CD4-positive, alpha-beta T cell treated with Interleukin-4 for 1 hour (primary cell): ENCODE results near the gene RBFOX1.

Source experiments
- DNase-seq, 2 donors: peaks; one replicate each; pipeline ENCODE4 v3.0.0-alpha.2; 2020 to 2022

The RBFOX1 gene

DNA sequence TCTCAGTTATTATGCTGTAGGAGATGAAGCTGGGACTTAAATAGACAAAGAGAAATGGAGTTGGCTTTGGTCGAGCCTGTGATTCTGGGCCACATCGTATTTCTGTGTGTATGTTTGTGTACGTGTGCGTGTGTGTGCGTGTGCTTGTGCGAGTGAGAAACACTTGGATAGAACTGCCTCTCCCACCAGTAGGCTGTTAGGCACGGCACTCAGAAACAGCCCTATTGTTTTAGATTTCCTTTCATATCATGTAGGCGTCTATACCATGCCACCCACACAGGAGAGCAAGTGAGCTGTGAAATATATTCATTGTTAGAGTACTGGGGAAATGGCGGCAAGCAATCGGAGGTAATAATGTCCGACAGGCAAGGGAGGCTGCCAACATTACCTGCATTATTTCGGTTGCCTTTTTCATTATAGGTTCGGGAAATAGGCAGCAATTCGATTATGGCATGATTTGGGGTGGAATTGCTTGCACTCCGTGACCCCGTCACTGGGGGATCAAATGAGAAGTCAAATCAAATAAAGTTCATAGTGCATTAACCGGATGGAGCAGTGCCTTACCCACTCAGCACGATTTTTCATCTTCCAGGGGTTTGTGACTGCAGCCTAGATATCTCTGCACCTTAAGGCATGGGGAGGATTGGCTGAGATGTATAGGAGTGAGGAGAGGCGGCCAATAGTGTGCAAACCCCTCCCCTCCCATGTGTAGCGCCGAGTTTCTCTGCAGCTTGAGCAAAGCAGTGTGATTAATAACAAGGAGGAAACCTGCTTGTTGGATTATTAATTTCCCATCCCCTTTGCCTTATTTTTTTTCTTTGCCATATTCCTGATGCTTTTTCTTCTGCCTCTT, 89.6 kb downstream of the RBFOX1 start:
- DNase-seq: no peak

DNA sequence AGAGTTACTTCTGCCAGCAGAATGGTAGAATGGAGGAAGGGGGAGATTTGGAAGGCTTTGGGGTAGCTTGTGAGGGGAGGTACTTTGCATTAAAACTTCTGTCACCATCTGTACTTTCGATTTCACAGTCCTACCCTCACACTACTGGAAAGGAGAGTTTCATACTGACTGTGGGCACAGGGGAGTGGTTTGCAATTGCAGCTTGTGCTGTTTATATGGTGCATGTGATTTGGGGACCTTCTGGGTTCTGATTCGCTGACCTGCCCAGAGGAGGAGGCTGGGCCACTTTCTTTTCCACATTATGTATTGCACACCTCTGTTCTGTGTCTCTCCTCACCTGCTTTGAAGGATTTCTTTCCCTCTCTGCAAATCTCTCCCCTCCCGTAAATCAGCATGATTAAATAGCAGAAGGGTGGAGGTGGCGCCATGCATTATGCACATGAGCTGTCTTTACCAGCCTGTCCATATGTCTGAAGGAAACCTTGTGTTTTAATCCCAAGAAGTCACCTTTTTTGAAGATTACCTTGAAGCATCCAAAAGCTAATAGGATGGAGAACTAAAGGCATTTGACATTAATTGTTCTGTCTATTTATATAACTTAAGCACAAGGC, 90.9 kb downstream of the RBFOX1 start:
- no peak for DNase-seq

DNA sequence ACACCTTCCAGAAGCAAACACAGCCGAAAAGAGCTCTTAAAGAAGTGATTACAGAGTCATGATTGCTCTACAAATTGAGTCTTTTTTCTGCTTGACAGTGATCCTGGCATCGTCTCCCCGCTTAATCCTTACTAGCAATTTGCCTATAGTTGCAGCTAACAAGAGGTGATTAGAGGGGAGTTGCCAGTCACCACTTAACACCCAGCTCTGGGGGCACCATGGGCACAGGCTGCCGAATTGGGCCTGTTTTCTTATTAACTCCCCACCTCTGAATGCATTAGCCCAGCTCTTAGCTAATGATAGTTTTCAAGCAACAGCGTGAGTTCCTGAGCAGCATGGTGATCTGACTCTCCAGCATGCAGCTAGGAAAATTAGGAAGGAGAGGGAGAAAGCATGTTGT, 93.5 kb downstream of the RBFOX1 start:
- no peak for DNase-seq

DNA sequence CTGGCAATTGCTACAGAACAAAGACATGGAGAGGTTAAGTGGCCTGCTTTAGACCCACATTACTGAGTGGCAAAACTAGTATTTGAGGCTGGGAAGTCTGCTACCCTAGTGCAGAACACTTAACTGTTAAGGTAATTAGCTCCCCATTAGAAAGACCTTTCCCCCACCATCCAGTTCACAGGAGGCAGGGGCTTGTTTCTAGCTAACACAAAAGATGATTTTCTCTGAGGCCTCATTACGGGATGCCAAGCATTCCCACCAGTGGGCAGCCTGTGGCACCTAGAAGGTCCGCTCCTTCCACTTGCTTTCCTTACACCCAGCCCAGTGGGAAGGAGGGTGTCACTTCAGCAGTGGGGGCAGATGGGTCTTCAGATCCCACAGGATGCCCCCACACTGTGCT, 99.1 kb downstream of the RBFOX1 start:
- no peak for DNase-seq

DNA sequence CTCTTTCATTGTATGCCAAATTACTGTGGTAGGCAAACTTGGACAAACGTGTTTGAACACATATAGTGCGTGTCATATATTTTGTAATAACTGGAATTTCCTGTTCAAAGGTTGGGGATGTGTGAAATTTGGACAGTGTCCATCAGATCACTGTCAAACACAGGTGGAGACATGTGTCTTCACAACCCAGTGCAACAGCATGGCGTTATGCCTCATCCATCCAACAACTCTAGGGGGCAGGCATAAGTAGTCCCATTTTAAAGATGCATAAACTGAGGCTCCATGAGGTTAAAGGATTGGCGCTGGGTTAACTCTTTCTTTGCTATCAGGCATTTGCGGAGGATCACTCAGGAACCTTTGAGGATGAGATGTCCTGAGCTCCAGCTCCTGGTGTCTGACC, 103.7 kb downstream of the RBFOX1 start:
- no peak for DNase-seq

DNA sequence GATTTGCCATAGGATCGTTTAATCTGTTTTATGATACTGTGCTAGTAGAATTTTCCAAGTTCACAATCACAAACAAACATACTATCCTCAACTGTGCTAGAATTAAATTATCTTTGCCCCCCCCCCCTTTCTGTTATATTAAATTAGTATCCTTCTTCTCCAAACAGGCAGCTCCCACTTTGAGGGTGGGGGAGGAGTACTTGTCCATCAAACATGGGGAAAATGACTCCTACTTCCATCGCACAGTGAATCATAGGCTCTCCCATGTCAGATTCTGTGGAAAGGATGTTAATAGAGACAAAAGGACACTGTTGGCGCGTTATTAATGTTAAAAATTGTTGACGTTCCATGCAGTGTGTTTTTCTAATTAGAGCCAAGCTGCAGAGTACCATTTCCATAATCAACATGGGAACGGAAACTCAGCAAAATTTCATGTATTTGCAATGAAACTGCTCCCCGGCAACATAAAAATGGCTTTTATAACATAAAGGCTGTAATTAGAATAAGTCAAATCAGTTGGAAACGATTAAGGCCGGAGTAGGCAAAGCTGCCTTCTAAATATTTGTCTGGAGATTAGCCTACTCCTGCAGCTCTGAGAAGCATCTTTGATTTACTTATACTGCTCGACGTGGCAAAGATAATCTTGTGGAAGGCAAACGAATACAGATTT, 104.6 kb downstream of the RBFOX1 start:
- no peak for DNase-seq

DNA sequence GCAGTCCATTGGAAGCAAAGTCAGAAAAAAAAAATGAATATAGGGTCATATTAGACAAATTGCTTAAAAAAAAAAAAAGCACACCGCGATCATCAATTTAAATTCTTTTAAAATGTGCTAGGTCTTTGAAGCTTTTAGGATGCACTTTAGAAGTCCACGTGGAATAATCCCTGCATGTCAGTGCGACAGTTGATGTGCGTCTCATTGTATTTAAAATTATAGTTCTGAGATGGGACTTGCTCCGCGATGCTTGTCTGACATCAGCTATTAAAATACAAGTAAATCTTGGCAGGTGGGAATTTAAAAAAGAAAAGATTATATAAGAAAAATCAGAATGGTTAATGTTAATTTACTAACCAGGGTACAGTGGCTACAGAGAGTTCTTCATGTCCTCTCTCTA, 105.2 kb downstream of the RBFOX1 start:
- no peak for DNase-seq

DNA sequence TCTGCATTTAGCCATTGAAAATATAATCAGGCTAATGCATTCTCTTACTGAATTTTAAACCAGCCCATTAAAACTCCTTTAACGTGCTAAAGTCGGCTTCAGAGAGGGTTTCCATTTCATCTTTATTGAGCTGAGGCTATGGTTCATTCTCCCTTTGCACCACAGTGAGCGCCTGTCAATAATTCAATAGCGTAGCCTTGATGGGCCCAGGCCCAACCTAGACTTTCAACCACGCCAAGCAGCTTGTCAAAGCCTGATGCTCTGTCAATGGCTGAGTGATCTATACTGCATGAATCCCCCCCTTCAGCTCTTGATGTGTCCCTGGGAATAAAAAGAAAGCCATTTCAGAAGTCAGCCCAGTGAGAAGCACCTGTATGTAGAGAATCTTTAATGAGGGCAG, 106.0 kb downstream of the RBFOX1 start:
- DNase-seq: no peak

DNA sequence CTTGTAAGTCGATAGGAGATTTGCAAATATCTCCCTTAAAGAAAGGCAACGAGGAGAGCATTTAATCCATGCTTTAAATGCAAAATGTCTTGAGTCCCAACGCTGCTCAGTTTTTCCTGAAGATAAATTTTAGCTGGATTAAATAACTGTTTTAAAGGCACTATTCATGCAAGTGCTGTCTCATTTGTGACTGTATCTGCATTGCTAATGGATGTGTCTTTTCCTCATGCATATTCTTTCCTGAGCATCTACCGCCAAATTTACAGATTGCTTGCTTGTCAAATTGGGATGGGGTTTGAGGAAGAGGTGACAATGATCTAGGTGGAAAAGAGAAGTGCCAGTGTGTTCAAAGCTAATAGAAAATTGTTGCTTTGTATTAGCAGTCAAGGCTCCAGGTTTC, 106.9 kb downstream of the RBFOX1 start:
- DNase-seq: no peak

DNA sequence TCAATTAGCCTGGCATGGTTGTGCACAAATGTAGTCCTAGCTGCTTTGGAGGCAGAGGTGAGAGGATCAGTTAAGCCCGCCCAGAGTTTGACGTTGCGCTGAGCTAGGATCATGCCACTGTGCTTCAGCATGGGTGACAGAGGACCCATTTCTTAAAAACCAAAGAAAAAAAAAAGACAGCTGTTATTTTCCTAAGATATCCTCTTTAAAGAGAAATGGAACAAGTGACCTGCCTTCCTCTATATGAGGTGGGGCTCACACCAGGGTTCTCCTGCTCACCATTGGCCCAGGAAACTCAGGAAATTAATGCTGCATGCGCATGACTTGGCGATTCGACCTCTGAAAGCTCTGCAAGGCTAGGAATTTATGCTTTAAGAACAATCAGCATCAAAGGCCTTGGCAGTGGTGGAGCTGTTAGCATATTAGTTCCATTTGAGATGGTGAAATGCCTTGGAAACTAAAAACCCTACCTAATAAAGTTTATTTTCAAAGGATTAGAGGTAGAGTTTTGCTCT, 108.3 kb downstream of the RBFOX1 start:
- DNase-seq: no peak

DNA sequence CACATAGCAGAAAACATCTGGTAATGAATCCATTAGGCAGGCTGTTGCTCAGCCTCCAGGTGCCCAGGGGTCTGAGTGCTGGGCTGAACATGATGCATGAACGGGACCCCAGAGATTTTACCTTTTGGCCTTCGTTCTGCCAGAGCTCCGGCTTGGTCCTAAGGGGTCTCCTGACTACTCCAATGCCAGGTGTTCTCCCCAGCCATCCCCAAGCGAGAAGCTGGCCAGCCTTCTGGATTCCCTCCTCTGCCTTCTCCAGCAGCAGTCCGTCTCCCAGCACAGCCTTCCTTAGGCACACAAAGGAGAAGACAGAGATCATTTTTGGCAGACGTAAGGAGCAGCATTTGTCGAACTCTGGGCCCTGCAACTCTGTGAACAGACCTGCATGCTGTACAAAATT, 109.4 kb downstream of the RBFOX1 start:
- DNase-seq: no peak

DNA sequence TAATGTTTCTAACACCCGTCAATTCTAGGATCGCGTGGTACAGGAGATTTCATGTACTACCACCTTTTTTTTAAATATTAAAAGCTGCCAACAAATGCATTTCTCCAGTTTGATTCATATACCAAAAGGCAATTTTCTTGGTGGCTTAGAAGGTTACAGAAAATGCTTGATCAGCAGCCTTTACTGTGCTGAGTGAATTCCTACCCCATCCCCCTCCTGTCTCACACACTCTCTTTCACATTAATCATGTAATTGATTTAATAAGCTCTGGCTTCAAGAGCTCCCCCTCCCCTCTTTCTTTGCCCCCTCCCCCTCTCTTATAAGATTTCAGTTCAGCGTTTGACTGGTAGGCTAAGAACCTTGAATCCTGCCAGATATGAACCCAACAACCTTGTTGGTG, 110.5 kb downstream of the RBFOX1 start:
- DNase-seq: no peak

DNA sequence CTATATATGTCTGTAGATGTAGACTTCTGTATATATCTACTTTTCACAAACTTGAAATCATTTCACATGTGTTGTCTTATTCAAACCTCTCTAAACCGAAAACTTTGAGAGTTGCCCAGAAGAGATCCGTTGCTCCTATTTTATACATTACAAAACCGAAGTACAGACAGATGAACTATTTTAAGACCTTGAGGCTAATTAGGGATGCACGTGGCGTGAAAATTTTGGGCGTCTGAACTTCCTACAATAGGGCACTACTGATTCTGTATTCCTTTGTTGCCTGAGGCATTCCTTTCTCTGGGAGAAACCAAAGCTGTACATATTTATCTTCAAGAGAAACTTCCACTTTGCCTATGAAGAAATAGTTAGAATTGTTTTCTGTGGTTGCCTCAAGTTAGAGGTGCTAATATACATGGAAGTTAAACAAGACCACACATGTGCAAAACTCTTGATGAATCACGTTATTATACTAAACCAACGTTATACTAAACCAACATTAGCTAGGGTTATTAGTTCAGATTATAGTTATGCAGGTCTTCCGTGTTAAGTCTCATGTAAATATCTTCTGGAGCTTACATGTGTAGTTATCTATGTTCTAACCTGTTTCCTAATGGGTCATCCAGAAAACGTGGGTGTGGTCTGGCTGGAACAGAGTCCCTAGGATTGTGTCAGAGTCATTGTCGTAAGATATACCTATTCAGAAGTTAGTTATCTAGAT, 111.2 kb downstream of the RBFOX1 start:
- no peak for DNase-seq

DNA sequence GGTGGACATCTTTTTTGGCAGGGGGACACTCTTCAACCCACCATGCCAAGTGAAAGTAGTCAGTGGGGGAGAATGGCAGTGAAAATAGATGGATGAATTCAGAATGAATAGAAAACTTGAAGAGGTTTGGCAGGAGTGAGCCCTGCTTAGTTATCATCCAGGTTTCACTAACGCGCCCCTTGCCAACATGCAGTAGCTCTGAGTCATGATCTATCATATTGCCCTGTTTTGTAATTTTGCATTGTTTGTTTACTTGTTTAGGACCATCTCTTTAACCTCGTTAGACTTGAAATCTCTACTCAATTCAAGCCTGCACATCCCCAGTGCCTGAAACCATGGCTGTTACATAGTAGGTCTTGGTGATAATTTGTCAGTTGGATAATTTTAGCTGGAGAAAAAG, 116.7 kb downstream of the RBFOX1 start:
- no peak for DNase-seq

DNA sequence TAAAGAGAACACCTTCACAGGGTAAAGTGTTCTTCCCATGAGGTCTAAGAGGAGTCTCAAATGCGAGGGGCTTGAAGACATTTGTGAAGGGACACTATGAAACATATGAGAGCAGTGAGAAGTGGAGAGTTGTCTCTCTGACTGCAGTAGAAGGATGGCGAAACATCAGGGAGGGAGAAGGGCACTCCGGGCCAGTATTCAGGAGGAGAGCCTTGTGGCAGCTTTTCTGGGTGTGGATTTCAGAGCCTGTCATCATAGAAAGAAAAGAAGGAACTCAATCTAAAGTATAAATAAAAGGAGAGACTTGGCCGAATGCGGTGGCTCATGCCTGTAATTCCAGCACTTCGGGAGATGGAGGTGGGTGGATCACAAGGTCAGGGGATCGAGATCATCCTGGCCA, 117.2 kb downstream of the RBFOX1 start:
- no peak for DNase-seq

DNA sequence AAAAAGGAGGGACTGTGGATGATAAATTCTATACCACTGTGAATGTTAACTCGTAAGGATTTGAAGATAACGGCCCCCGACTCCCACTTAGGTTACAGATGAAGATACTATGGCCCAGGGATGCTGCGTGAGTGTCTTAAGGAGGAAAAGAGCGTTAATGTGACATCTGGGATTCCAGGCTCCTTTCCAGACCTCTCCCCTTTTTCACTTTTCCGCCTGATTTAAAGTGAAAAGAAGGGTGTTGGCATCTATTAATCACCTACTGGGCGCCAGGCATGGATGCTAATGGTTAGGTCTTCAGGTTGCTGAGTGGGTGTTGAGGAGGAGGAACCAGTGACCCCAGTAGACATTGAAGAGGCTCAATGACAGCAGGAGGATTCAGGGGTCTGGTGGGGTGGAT, 117.8 kb downstream of the RBFOX1 start:
- DNase-seq: no peak

DNA sequence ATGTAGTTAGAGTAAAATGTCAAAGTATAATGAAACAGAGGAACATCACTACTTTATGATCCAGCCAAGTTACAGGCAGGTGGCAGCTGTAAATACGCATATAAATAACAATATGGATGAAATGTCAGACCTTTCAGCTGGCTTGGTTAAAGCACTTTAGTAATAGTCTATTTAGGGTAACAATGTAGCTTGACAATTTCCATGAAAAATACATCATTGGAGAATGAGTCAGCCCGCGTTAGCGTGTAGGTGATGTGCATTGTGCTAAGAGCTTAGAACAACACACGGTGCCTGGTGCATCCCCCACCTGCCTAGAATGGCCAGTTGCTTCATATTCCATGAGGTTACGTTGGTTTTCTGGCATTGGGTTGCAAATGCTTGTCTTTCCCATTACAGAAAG, 119.4 kb downstream of the RBFOX1 start:
- DNase-seq: no peak

DNA sequence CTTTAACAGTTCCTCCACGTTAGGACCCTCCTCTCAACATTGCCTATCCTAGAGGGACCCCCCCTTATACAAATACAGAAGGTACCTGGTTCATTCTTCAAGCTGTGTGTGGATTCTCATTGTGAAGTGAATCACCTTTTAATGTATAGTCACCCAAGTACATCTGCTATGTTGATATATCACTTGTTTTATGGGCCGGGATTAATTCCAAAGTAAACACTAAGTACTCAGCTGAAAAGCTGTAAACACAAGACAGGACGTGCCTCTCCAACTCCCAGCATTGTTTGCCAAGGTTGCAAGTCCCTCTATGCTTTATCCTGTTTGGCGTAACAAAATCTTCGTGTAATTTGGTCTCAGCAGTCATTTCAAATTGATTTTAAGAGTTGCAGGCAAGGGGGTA, 123.6 kb downstream of the RBFOX1 start:
- no peak for DNase-seq

DNA sequence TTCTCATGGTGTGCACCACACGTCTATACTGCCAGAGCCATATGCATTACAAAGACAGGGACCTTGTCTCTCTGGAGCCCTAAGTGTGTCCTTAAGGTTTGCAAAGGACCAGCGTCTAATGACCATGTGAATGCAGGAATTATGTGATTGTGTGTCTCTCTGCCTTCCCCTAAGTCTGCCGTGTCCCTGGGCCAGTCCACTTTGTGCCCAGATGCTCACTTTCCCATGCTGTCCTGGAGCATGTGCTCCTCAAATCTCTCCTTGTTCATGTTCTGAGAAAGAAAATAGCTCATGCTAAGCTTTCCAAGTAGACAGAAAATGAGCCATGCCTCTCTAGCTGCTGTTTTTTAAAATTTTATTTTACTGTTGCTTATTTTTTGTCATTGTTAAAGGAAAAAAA, 125.5 kb downstream of the RBFOX1 start:
- DNase-seq: no peak

DNA sequence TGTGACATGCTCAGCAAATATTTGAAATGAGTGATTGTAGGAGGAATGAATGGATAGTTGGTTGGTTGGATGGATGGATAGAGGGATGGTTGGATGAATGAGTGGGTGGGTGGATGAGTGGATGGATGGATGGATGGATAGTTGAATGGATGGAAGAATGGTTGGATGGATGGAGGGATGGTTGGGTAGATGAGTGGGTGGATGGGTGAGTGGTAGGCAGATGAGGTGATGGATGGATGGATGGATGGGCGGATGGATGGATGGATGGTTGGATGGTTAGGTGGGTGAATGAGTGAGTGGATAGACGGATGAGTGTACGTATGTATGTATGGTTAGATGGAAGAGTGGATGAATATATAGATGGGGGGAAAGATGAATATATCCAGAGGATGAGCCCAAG, 137.7 kb downstream of the RBFOX1 start:
- no peak for DNase-seq

DNA sequence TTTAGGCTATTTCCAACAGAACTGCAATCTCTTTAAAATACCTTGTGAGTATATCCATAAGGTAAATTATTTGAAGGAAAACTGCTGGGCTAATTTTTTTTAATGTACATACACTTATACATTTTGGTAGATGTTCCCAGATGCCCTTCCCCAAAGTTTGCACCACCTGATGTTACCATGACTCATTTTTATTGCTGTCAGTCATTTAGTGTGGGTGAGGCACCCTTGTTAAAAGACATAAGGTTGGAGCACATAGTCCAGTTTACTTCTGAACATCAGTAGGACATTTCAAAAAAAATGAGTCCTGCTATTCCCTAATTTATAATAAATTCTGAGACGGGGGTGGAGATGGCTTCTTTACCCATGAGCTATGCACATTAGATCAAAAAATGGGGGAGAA, 138.6 kb downstream of the RBFOX1 start:
- no peak for DNase-seq

DNA sequence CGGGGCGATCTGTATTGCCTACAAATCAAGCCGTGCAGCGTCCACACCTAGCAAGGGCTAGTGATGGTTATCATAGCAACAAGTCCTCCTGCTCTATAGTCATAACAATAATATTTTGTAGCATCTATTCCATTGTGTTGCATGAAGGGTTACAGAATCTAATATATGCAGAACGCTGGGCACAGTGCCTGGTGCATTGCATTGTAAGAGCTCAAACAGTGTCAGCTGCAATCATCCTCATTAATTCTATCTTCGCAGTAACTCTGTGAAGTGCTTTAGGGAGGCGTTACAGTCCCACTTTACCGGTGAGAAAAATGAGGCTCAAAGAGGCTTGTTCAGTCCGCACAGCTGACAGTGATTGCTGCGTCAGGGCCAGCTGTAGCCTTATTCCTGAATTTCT, 149.4 kb downstream of the RBFOX1 start:
- no peak for DNase-seq

DNA sequence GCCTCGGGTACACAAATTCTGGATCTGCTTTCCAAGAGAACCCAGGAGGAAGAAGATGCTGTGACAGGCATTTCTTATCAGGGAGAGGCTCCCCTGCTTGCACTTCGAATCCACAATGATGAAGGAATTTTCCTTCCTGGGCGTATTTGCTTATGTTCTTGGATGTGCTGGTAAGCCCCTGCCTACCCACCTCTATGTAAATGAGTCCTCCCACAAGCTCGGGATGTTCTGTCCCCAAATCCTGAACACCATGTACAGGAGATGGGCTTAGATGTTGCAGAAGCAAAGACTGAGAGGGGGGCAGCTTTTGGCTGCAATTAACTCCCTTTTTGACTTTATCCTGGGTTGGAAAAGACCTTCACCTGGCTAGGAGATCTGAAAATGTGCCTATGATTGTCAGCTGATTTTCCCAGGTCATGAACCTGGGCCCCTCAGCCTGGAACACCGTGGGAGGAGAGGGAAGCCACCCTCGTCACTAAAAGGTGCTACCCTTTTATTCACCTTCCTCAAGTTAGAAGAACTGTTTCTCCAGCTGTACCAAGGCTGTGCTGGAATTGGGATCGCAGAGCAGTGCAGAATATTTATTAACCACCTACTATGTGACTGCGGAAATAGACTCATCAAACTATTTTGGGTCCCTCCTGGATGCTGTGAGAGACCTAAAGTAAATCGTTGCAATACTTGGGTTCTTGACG, 150.1 kb downstream of the RBFOX1 start:
- DNase-seq: no peak
